H54 (cell line): Measurements from ENCODE around the gene VSX1.

ENCODE experiments used
- DNase-seq: peaks from one replicate; pipeline ENCODE4 v3.0.0; 2011; ENCODE audit warnings: low spot score, mixed read lengths; ENCODE audit not compliant: insufficient read length
- FAIRE-seq: peaks from 3 replicates; lab custom pipeline; 2011; peaks lifted over from hg19 to GRCh38; lab: Jason Lieb, UNC
- POLR2A ChIP-seq: IDR thresholded peaks from 2 replicates; pipeline ENCODE4 v1.6.1; 2011; ENCODE audit warnings: low read depth, mild to moderate bottlenecking, low read length

VSX1 gene

DNA sequence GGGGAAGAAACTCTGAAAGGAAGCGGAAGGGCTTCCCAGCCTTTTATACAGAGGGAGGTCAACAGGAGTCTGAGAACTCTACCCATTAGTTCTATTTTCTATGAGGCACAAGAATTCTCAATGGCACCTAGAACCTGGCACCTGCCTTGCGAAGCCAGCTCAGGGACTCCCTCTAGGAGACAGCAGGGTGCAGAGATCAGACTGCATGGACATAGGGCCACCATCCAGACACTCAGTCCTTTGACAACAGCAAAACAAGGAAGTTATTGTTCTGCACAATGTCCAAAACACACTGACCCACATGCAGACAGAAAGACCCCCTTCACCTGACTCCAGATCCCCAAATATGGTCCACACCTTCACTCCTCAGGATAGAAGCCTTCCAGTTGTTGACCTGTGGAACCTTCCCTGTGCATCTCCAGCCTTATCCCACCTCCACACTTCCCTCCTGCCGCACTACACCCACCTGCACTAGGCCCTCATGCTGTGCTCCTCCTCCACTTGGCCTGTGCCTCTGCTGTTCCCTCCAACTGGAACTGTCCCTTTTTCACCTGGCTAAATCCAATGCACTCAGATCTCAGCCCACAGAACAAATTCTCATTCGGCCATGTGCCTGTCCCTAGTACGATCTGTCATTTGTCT, 51.8 kb downstream of the VSX1 start:
- TF ChIP-seq POLR2A, result no peak
- DNase-seq (no peak), FAIRE-seq (no peak)

DNA sequence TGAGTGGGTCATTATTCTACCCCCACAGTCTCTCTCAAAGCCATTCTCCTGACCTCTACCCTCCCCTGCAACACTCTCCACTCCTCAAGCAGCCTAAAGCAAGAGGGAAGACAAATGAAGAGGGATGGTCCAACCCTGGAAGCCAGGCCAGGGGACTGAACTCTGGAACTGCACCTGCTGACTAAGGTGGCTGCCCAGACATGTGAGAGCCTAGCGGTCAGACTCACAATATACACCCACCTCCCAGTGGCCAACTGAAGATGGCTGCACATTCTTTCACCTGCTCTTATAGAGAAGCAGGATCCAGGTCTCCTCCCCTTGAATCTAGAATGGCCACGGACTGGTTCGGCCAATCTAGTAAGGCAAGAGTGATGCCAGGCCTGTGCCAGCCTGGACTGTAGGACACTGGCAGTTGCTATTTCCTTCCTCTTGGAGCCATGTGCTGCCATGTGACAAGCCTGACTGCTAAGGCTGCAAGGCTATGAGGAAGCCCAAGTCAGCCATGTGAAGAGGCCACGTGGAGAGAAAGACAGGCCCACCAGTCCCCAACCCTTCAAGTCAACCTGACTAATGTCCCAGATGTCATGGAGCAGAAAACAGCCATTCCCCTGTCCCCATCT, 55.8 kb downstream of the VSX1 start:
- DNase-seq (no peak), FAIRE-seq (no peak)
- no peak for TF ChIP-seq POLR2A
